CD14-positive monocyte (primary cell): ENCODE measurements around the gene IFNB1. TPM values are rescaled to one million over a fixed set of nuclear protein-coding genes. Genes with fewer than 3 reads are reported as not detected.
A peak's percentile ranks its signal among the peaks of the same experiment; 100 is the strongest.

ENCODE experiments used
- DNase-seq, 3 donors: peaks; one replicate each; pipeline ENCODE4 v3.0.0-alpha.2; 2011 to 2022
- H2AFZ ChIP-seq: 2 replicates; pipeline ENCODE4 v1.6.0; 2012; ENCODE audit warnings: mild to moderate bottlenecking, low read depth, low read length, inconsistent platforms; ENCODE audit not compliant: insufficient read depth, poor library complexity, severe bottlenecking
- H3K27ac ChIP-seq, 2 donors: 1 replicate in 1 of 2; 2 replicates in 1 of 2; pipeline ENCODE4 v1.5.1; 2012 to 2013; ENCODE audit warnings: low read length in 2 of 2, control low read depth in 1 of 2, inconsistent platforms in 1 of 2, low read depth in 1 of 2, mild to moderate bottlenecking in 1 of 2
- H3K27me3 ChIP-seq, 2 donors: one replicate each; pipeline versions ENCODE4 v1.6.0 to v1.6.1; 2011 to 2013; ENCODE audit warnings: low read length in 2 of 2; ENCODE audit not compliant: control insufficient read depth in 2 of 2, insufficient read depth in 2 of 2
- H3K36me3 ChIP-seq, 2 donors: replicated peaks in 1 of 2; 1 replicate in 1 of 2; 2 replicates in 1 of 2; pipeline versions ENCODE4 v1.5.1 to v1.6.1; 2012 to 2013; ENCODE audit warnings: low read length in 2 of 2, control low read depth in 1 of 2, inconsistent platforms in 1 of 2, mild to moderate bottlenecking in 1 of 2; ENCODE audit not compliant: insufficient read depth in 2 of 2, control insufficient read depth in 1 of 2
- H3K4me1 ChIP-seq, 2 donors: 1 replicate in 1 of 2; 2 replicates in 1 of 2; pipeline versions ENCODE4 v1.5.1 to v1.6.1; 2012 to 2013; ENCODE audit warnings: low read length in 2 of 2, control low read depth in 1 of 2, inconsistent platforms in 1 of 2, mild to moderate bottlenecking in 1 of 2, moderate library complexity in 1 of 2; ENCODE audit not compliant: insufficient read depth in 2 of 2, control insufficient read depth in 1 of 2
- H3K4me2 ChIP-seq: replicated peaks from 2 replicates; pipeline ENCODE3; 2012; ENCODE audit warnings: low read length, moderate library complexity, mild to moderate bottlenecking; ENCODE audit not compliant: poor library complexity, severe bottlenecking; ENCODE audit errors: extremely low read depth
- H3K4me3 ChIP-seq, 3 experiments: fragments of 200-600 bp in 1 of 3; sonication (generic) in 1 of 3; replicated peaks in 1 of 3; 1 replicate in 2 of 3; 2 replicates in 1 of 3; pipeline ENCODE4 v1.5.1; 2011 to 2013; ENCODE audit warnings: low read length in 3 of 3, mild to moderate bottlenecking in 3 of 3, control low read depth in 2 of 3, low read depth in 2 of 3, inconsistent platforms in 1 of 3, moderate library complexity in 1 of 3
- H3K79me2 ChIP-seq: 2 replicates; pipeline ENCODE4 v1.6.0; 2012; ENCODE audit warnings: mild to moderate bottlenecking, control low read depth, inconsistent platforms, low read length, moderate library complexity; ENCODE audit not compliant: insufficient read depth
- H3K9ac ChIP-seq: 2 replicates; pipeline ENCODE4 v1.6.0; 2017; ENCODE audit warnings: low read length, mild to moderate bottlenecking; ENCODE audit not compliant: insufficient read depth, poor library complexity, severe bottlenecking
- H3K9me3 ChIP-seq, 2 donors: replicated peaks in 1 of 2; 1 replicate in 1 of 2; 2 replicates in 1 of 2; pipeline versions ENCODE4 v1.5.1 to v1.6.1; 2012 to 2013; ENCODE audit warnings: low read length in 2 of 2, control low read depth in 1 of 2; ENCODE audit not compliant: control insufficient read depth in 1 of 2, insufficient read depth in 1 of 2
- H4K20me1 ChIP-seq: 2 replicates; pipeline ENCODE4 v1.6.0; 2012; ENCODE audit warnings: mild to moderate bottlenecking, low read length, control low read depth, moderate library complexity; ENCODE audit not compliant: insufficient read depth
- H3K27ac Mint-ChIP-seq, 7 donors: one replicate each; pipeline ENCODE4 v1.8.0; 2020; ENCODE audit warnings: mild to moderate bottlenecking in 7 of 7, mixed read lengths in 7 of 7, moderate library complexity in 6 of 7, inconsistent platforms in 2 of 7
- H3K27me3 Mint-ChIP-seq, 3 donors: one replicate each; pipeline ENCODE4 v1.8.0; 2021 to 2022; ENCODE audit warnings: low read depth in 3 of 3, mild to moderate bottlenecking in 3 of 3, mixed read lengths in 3 of 3, moderate library complexity in 3 of 3, inconsistent platforms in 1 of 3
- H3K36me3 Mint-ChIP-seq, 2 donors: one replicate each; pipeline ENCODE4 v1.8.0; 2020; ENCODE audit warnings: mixed read lengths in 2 of 2, inconsistent platforms in 1 of 2, mild to moderate bottlenecking in 1 of 2
- H3K4me1 Mint-ChIP-seq: one replicate; pipeline ENCODE4 v1.8.0; 2020; ENCODE audit warnings: mild to moderate bottlenecking, mixed read lengths
- H3K4me3 Mint-ChIP-seq, 2 donors: one replicate each; pipeline ENCODE4 v1.8.0; 2020; ENCODE audit warnings: mild to moderate bottlenecking in 2 of 2, mixed read lengths in 2 of 2, moderate library complexity in 1 of 2
- H3K9me3 Mint-ChIP-seq, 7 donors: one replicate each; pipeline ENCODE4 v1.8.0; 2020 to 2022; ENCODE audit warnings: mixed read lengths in 7 of 7, mild to moderate bottlenecking in 6 of 7, moderate library complexity in 6 of 7, inconsistent platforms in 2 of 7
- WGBS: methylation state at CpG from one replicate; pipeline ENCODE4 v1.1.5; 2013; ENCODE audit warnings: missing lambda C conversion rate; ENCODE audit not compliant: insufficient coverage; 5-methylcytosine and 5-hydroxymethylcytosine counted together
- intact Hi-C, 2 donors: fragments of 100-400 bp; cut with micrococcal nuclease; formaldehyde crosslinking; loops; one replicate each; pipeline versions ENCODE4 v1.15.0 to v1.15.1; 2023
- polyA plus RNA-seq, 3 donors: library from polyadenylated mRNA; depleted of rRNA in 1 of 3; unstranded in 2 of 3; stranded (reverse) in 1 of 3; fragments of 300-500 nt in 2 of 3; fragments of >200 nt in 1 of 3; fragmentation: Illumina TruSeq in 2 of 3; gene quantifications; 1 replicate in 2 of 3; 2 replicates in 1 of 3; pipeline ENCODE4 v1.2.3, GENCODE V29; 2012 to 2021
- TF ChIP-seq, protein P1 (sequence below): fragments of 200-600 bp; IDR thresholded peaks from one replicate; pipeline ENCODE4 v1.8.0; 2022; ENCODE audit warnings: antibody characterized with exemption, mild to moderate bottlenecking

IFNB1 gene
- polyA plus RNA-seq, 3 donors: not detected

DNA sequence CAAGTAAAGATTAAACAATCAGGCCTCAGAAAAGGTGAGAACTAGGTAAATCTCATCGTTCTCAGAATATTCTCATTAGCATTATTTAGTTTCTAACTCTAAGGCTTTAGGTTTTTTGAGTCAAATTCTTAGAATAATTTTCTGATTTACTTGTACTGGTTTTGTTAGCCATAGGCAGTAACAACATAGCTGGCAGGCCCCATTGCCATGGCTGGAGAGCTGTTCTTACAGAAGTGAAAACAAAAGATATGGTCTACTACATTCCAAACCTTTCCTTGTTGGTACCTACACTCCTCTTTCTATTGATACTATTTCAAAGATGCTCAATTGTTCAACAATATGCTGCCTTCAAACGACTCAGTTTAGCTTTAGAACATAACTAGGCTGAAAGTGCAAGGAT lies 36.6 kb upstream of the IFNB1 start:
- Histone ChIP-seq H3K27me3 (no peaks in the 10 kb centered on the region), H4K20me1 (no peaks in the 10 kb centered on the region), H3K4me2 (no peak overlapping the region), H3K4me3 (no peak overlapping the region), H3K9ac (no peak overlapping the region), H3K36me3 (no peaks in the 10 kb centered on the region), H3K4me1 (peaks cover 8 to 10% of the 10 kb centered on the region in 2 donors), H3K27ac (no peak overlapping the region), H2AFZ (no peak overlapping the region), H3K9me3 (no peaks in the 10 kb centered on the region), H3K79me2 (no peaks in the 10 kb centered on the region)
- Mint-ChIP-seq H3K9me3 (no peaks in the 10 kb centered on the region), H3K27me3 (peaks cover 0 to 1% (median 0%) of the 10 kb centered on the region in 3 donors), H3K4me1 (peaks cover 14% of the 10 kb centered on the region), H3K4me3 (no peak overlapping the region), H3K36me3 (no peaks in the 10 kb centered on the region), H3K27ac (no peak overlapping the region)
- TF ChIP-seq, protein P1, sequence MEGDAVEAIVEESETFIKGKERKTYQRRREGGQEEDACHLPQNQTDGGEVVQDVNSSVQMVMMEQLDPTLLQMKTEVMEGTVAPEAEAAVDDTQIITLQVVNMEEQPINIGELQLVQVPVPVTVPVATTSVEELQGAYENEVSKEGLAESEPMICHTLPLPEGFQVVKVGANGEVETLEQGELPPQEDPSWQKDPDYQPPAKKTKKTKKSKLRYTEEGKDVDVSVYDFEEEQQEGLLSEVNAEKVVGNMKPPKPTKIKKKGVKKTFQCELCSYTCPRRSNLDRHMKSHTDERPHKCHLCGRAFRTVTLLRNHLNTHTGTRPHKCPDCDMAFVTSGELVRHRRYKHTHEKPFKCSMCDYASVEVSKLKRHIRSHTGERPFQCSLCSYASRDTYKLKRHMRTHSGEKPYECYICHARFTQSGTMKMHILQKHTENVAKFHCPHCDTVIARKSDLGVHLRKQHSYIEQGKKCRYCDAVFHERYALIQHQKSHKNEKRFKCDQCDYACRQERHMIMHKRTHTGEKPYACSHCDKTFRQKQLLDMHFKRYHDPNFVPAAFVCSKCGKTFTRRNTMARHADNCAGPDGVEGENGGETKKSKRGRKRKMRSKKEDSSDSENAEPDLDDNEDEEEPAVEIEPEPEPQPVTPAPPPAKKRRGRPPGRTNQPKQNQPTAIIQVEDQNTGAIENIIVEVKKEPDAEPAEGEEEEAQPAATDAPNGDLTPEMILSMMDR: no peak
- no peak for DNase-seq
- intact Hi-C loops: loop anchor here in 1 of 2 donors (10.0 kb wide), 2 partner anchors 230 to 490 kb away; partner anchors contain the start of gene MLLT3
- no CpG with 5 or more reads among the region's 2 CpGs for WGBS

DNA sequence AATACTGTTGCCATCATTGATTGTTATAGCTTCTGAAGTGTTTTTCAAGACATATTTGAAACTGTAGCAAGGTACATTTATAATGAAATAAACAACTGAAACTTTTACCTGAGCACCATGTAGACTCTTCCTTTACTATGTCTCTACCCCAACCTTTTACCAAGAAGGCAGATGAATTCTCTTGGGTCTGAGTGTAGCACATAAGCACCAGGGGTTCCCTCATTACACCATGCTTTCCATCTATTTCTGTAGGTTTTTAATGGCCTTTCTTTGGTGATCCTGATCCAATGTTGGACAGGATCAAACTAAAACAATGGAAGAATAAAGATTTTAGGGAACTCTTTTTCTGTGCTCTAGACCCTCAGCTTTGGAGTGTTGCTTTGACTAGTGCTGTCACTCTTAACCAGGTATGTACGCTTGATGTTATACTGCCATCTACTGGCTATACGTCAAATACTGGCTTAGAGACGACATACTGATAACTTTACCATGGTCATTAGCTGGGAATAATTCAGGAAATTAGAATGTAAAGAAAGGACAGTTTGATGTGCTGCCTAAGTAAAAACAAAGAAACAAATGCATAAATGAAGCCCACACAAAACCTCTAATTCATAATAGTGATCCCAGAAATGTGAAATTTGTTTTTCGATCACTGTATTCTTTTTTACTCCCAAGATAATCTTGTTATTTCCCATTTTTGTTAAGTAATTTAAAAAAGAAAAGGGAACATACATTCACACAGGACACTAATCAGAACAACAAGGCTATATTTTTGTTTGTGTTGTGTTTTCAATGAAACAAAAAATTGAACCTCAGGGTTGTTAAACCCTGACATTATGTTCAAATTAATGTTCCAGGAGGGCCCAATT lies 33.2 kb upstream of the IFNB1 start:
- peak; percentile 62 to 79 (median 77) for DNase-seq
- Histone ChIP-seq H3K9ac (no peak overlapping the region), H3K4me2 (no peak overlapping the region), H3K4me3 (no peak overlapping the region), H3K27ac (no peak overlapping the region), H2AFZ (no peak overlapping the region), H4K20me1 (no peaks in the 10 kb centered on the region), H3K36me3 (no peaks in the 10 kb centered on the region), H3K79me2 (no peaks in the 10 kb centered on the region), H3K4me1 (peaks cover 0 to under 1% of the 10 kb centered on the region in 2 donors), H3K9me3 (no peaks in the 10 kb centered on the region), H3K27me3 (no peaks in the 10 kb centered on the region)
- Mint-ChIP-seq H3K36me3 (no peaks in the 10 kb centered on the region), H3K4me1 (peaks cover 6% of the 10 kb centered on the region), H3K4me3 (no peak overlapping the region), H3K27ac (no peak overlapping the region), H3K27me3 (peaks cover 0 to 2% (median 0%) of the 10 kb centered on the region in 3 donors), H3K9me3 (no peaks in the 10 kb centered on the region)
- no CpG with 5 or more reads among the region's 4 CpGs for WGBS
- TF ChIP-seq, protein P1: peak; percentile 87
- intact Hi-C loops: loop anchor here in 1 of 2 donors (10.0 kb wide), 2 partner anchors 226 to 486 kb away; partner anchors contain the start of gene MLLT3
